ENCODE results near the gene TAGLN. TPM values are rescaled to one million over a fixed set of nuclear protein-coding genes. Genes with fewer than 3 reads are reported as not detected.

The TAGLN gene
- total RNA-seq, 1 donor from 2014 or later, result 465 TPM

DNA sequence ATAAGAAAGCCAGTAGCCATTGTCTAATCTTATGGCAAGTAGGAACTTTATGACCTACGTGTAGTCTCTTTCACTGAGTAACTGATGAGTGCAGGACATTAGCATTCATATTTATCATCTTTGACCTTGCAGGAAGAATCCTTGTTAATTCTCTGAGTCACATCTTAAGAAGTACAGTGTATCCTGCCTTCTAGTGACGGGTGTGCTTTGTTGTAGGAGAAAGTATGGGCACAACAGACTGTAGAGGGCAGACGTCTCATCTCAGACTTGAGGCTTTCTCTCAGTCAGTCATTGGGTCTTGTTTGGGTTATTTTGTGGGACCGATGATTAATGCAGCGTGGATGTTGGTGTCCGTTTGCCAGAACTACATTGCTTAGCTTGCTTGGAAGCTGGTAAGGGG lies 40.1 kb downstream of the TAGLN start:
- H3K27me3 ChIP-seq, result no peaks in the 10 kb centered on the region
- TF ChIP-seq CTCF (IDR thresholded peaks at IDR 0.05), result no peak
- peaks cover 58% of the 10 kb centered on the region for H3K36me3 ChIP-seq
- intact Hi-C loops (cut with DNase I), result no loop called here
- H3K9me3 ChIP-seq, result no peaks in the 10 kb centered on the region
- DNase-seq (no peak), ATAC-seq (no peak)
- H3K4me3 ChIP-seq, result no peak overlapping the region
- no peaks in the 10 kb centered on the region for H3K4me1 ChIP-seq
- H3K27ac ChIP-seq, result no peak overlapping the region

DNA sequence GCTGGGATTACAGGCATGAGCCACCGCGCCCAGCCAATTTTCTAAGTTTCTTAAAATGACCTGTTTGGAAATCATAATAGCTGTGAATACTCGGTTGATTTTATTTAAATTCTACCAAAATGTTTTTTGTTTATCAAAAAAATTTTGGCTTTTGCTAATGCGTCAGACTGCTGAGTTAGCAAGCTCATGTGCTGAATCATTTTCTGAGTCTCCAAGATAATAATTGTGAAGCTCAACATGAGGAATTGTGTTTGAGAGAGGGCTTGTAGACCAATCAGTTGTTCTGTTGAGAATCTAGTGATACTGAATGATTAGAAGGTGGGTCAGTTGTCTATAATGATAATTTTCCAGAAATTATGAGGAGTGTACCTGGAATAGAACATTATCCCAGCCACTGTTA lies 49.2 kb downstream of the TAGLN start:
- no peak for ATAC-seq
- no peak overlapping the region for H3K4me3 ChIP-seq
- intact Hi-C loops (cut with DNase I), result no loop called here
- no peaks in the 10 kb centered on the region for H3K9me3 ChIP-seq
- DNase-seq, result no peak
- no peaks in the 10 kb centered on the region for H3K27me3 ChIP-seq
- peaks cover 79% of the 10 kb centered on the region for H3K36me3 ChIP-seq
- no peak overlapping the region for H3K27ac ChIP-seq
- no peaks in the 10 kb centered on the region for H3K4me1 ChIP-seq
- TF ChIP-seq CTCF (IDR thresholded peaks at IDR 0.05), result no peak

- Histone ChIP-seq H3K36me3 (peaks cover 80% of the 10 kb centered on the region), H3K4me3 (no peak overlapping the region), H3K27me3 (no peaks in the 10 kb centered on the region), H3K4me1 (no peaks in the 10 kb centered on the region), H3K27ac (no peak overlapping the region), H3K9me3 (no peaks in the 10 kb centered on the region)
- no peak for ATAC-seq
- intact Hi-C loops (cut with DNase I), result no loop called here
- TF ChIP-seq CTCF (IDR thresholded peaks at IDR 0.05), result no peak
- DNase-seq, result no peak
Observed at GRCh38 chr11:117249571-117249970, 50.4 kb downstream of the TAGLN start.

DNA sequence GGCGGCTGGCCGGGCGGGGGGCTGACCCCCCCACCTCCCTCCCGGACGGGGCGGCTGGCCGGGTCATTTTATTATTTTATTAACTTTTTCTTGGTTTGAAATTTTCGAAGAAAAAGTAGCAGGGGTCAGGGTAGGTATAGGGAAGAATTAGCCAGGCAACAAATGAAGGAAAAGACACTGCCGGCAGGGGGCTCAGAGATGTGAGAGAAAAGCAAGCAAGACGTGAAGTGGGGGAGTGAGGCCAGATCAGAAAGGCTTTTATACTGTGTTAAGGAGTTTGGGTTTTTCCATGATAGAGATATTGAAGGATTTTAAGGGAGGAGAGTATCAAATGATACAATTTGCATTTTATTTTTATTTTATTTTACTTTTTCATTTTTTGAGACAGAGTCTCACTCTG lies 52.3 kb downstream of the TAGLN start:
- no peak overlapping the region for H3K27ac ChIP-seq
- no peak overlapping the region for H3K4me3 ChIP-seq
- peaks cover 81% of the 10 kb centered on the region for H3K36me3 ChIP-seq
- ATAC-seq, result no peak
- no peak for TF ChIP-seq CTCF (IDR thresholded peaks at IDR 0.05)
- H3K27me3 ChIP-seq, result no peaks in the 10 kb centered on the region
- H3K4me1 ChIP-seq, result no peaks in the 10 kb centered on the region
- intact Hi-C loops (cut with DNase I), result no loop called here
- no peaks in the 10 kb centered on the region for H3K9me3 ChIP-seq
- no peak for DNase-seq

DNA sequence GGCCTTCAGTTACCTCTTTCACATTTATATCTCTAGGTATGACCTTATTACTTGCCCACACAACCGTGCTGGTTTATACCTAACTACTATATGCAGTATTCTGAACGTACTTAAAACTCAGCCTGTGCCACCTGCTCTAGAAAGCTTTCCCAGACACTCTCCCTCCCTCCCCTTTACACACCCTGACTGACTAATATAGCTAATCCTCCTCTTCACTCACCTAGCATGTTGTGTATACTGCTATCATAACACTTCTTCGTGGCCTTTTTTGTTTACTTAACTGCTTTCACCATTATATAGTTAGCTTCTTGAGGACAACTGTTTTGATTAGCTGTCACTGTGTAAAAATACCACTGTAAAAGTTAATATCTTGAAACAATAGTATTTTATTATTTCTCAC lies 56.8 kb downstream of the TAGLN start:
- no peaks in the 10 kb centered on the region for H3K27me3 ChIP-seq
- H3K36me3 ChIP-seq, result peaks cover 47% of the 10 kb centered on the region
- no peak overlapping the region for H3K4me3 ChIP-seq
- H3K4me1 ChIP-seq, result no peaks in the 10 kb centered on the region
- no peak for ATAC-seq
- no peak for TF ChIP-seq CTCF (IDR thresholded peaks at IDR 0.05)
- intact Hi-C loops (cut with DNase I), result no loop called here
- DNase-seq, result no peak
- H3K27ac ChIP-seq, result no peak overlapping the region
- H3K9me3 ChIP-seq, result no peaks in the 10 kb centered on the region

DNA sequence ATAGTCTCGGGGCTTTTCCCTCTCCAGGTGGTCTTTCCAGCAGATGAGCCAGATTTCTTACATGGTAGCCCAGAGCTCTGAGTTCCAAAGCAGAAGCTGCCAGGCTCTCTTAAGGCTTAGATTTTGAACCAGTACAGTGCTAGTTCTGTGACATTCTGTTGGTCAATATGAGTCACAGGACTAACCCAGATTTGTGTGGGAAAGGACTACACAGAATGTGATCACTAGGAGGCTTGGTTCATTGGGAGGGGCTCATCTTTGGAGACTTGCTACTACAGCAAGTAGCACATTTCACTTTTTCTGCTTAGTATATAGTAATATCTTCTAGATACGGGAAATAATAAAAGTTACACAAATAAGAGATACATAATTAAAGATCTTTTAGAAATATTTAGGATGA lies 57.4 kb downstream of the TAGLN start:
- Histone ChIP-seq H3K4me1 (no peaks in the 10 kb centered on the region), H3K36me3 (peaks cover 53% of the 10 kb centered on the region)
- no peak for DNase-seq

More for the DNA sequence above, 57.4 kb downstream of the TAGLN start:
- Histone ChIP-seq H3K27ac (no peak overlapping the region), H3K4me3 (no peak overlapping the region), H3K9me3 (no peaks in the 10 kb centered on the region), H3K27me3 (no peaks in the 10 kb centered on the region)
- no peak for ATAC-seq
- intact Hi-C loops (cut with DNase I), result no loop called here
- no peak for TF ChIP-seq CTCF (IDR thresholded peaks at IDR 0.05)
